IPS-11a (cell line): ENCODE measurements around the gene ATP5PO.

Experiments
- H3K4me3 ChIP-seq: one replicate; pipeline ENCODE4 v1.5.1; 2013; ENCODE audit warnings: low read depth, low read length, control low read depth

ATP5PO gene

DNA sequence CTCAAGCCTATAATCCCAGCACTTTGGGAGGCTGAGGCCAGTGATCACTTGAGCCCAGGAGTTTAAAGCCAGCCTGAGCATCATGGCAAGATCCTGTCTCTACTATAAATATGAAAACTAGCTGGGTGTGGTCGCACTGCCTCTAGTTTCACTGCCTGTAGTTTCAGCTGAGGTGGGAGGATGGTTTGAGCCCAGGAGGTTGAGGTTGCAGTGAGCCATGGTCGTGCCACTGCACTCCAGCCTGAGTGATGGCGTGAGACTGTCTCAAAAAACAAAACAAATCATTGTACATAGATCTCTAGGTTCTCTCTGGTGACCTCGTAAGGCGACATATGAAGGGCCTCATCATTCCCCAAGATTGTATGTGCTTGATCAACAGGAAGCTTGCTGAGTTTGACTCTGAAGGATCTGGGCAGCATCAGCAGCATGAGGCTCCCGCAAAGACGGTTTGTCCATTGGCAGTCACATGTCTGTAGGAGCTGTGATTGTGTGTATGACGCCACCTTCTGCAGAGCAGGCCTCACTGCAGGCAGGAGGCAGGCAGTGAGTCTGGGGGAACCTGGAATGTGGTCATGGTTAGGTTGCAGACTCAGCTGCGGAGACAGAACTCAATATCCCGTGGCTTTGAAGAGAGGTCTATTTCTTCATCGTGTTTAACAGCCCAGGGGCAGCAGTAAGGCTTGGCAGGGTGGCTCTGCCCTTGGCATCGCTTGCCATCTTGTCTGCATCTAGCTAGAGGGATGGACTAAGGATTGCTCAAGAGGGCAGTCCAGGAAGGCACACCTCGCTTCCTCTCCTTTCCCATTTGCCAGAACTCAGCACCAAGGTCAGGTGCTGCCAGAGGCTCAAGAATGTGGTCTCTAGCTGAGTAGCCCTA lies 14.0 kb downstream of the ATP5PO start:
- no peak overlapping the region for H3K4me3 ChIP-seq

GRCh38 chr21:33899199-33899598 lies 16.4 kb downstream of the ATP5PO start:
- no peak overlapping the region for H3K4me3 ChIP-seq

GRCh38 chr21:33898586-33898985 lies 17.0 kb downstream of the ATP5PO start:
- H3K4me3 ChIP-seq: no peak overlapping the region

DNA sequence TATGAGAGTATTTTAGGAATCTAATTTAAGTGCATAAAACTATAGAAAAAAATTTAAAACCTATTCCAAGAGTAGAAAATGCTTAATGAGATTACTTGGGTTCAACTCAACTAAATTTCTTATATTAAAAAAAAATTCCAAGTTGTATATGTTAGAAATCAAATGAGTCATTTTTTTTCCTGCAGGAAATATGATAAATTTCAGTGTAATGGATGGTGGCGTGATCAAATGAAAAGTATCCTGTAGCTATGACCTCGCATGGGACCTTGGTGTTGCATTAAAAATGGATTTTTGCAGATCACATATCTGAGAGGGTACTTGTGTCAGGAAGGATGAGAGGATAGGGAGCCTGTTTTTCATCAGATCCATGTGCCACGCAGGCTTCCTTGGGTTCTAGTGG lies 17.9 kb downstream of the ATP5PO start:
- H3K4me3 ChIP-seq: no peak overlapping the region

GRCh38 chr21:33897098-33897497 lies 18.5 kb downstream of the ATP5PO start:
- H3K4me3 ChIP-seq: no peak overlapping the region

DNA sequence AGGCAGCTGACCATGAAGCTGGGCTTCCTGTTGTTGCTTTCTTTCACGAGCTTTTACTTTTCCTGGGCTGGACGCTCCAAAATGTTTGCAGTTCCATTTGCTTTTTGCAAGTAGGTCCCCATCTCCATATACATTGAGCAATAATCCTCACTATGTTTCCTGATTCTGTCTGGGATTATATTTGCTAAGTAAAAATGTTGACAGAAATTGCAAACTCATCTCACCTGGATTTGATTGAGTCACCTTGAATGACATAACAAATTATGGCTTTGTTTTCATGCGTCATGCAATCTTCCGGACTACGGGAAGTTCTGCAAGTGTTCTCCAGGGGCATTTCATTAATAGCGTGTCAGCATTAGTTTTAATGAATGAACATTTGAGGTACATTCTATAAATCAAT lies 18.9 kb downstream of the ATP5PO start:
- H3K4me3 ChIP-seq: no peak overlapping the region

DNA sequence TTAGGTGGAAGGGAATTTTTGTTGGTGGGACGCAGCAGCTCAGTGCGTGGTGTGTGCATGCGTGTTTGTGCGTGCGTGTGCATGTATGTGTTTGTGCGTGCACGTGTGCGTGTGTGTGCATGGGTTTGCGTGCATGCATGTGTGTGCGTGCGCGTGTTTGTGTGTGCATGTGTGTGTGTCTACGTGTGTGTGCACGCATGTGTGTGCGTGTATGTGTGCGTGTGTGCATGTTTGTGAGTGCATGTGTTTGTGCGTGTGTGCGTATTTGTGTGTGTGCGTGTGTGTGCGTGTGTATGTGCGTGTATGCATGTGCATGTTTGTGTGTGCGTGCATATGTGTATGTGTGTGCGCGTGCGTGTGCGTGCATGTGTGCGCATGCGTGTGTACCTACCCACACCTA lies 20.2 kb downstream of the ATP5PO start:
- H3K4me3 ChIP-seq: no peak overlapping the region

DNA sequence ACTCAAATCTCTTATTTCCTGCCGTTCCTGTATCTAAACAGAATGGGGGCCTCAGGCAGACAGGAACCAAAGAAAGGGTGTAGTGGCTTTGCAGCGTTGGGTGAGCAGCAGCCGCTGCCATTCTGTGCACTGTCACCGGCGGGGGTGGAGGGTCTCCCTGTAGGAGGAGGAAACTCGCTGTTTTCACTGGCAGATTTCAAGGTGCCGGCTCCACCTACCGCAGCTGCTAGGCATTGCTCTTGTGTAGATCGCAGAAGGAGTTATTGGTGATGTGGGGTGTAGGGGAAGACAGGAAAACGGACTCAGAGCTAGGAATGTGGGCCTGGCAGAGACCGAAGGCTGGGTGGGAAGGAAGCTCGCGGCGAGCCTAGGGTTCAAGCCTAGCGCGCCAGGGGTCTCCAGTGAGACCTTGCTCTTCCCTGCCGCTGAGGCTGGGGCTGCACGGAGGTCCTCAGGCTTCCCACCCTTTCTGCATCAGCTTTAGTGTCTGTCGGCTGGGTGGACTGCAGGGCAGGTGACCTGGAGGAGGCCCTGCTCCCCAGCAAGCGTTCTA lies 20.8 kb downstream of the ATP5PO start:
- H3K4me3 ChIP-seq: no peak overlapping the region

GRCh38 chr21:33893917-33894316 lies 21.7 kb downstream of the ATP5PO start:
- H3K4me3 ChIP-seq: no peak overlapping the region

GRCh38 chr21:33892853-33893252 lies 22.8 kb downstream of the ATP5PO start:
- H3K4me3 ChIP-seq: no peak overlapping the region

DNA sequence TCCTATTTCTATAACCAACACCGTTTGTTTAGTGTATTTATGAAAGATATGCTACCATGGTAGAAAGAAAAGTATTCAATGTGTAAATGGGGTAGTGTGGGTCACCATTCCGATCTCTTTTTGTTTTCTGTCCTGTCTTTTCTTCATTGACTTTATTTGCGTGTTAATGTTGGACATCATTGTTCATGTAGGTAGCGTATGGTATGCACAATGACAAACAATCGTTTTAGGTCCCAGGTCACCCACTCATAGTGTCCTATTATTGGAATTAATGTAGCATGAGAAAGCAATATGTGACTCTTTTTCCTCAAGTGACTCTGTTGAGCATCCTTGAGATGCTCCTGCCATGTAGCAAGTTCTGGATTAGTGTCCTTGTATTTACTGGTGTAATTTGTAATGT lies 25.4 kb downstream of the ATP5PO start:
- H3K4me3 ChIP-seq: no peak overlapping the region

DNA sequence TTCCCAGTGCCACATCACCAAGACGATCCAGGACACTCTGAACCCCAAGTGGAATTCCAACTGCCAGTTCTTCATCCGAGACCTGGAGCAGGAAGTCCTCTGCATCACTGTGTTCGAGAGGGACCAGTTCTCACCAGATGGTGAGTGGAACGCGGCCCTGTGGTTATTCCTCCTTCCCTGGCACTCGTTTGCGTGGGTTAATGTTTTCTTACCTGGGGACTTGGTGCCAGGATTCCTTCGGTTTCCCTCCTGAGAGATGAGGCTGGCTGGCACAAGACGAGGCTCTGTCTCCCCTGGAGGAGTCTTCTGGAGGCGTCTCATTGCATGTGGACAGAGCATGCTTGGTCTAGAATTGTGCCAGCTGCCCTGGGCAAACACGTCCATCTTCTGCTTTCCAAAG lies 29.3 kb downstream of the ATP5PO start:
- no peak overlapping the region for H3K4me3 ChIP-seq

- no peak overlapping the region for H3K4me3 ChIP-seq
Measured at GRCh38 chr21:33885172-33885514, 30.5 kb downstream of the ATP5PO start.

- no peak overlapping the region for H3K4me3 ChIP-seq
Measured at GRCh38 chr21:33884376-33885171, 31.0 kb downstream of the ATP5PO start.

GRCh38 chr21:33883118-33883517 lies 32.5 kb downstream of the ATP5PO start:
- no peak overlapping the region for H3K4me3 ChIP-seq

GRCh38 chr21:33881689-33882440 lies 33.7 kb downstream of the ATP5PO start:
- H3K4me3 ChIP-seq: no peak overlapping the region

DNA sequence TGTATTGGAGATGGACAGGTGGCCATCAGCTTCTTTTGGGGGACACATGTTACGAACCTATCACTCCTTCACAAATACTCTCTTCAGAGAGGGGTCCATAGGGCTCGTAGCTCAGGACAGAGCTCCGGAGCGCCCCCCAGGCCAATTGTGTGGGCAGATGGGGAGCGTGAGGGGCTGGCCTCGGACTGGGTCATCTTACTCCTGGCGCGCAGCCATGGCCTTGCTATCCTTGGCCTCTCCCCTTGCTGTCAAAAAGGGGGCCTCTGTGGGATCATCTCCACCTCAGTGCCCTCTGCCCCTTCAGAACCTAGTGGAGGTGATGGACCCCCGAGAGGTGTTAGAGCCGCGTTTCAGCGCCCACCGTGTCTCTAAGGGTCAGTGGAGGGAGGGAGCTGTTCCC lies 35.0 kb downstream of the ATP5PO start:
- no peak overlapping the region for H3K4me3 ChIP-seq

DNA sequence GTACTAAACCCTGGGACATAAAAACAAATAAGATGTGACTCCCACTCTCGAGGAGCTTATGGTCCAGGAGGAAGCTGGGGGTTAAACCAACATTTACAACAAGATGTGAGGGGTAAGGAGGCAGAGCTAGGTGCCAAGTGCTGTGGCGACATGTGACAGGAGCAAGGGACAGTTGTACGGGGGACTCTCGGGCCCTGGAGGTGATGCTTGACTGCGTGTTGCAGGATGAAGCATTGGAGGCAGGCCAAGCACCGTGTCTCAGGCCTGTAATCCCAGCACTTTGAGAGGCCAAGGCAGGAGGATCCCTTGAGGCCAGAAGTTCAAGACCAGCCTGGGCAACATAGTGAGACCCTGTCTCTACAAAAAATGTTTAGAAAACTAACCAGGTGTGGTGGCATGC lies 36.8 kb downstream of the ATP5PO start:
- H3K4me3 ChIP-seq: no peak overlapping the region

- H3K4me3 ChIP-seq: no peak overlapping the region
Measured at GRCh38 chr21:33875026-33875695, 40.4 kb downstream of the ATP5PO start.

- no peak overlapping the region for H3K4me3 ChIP-seq
Measured at GRCh38 chr21:33874161-33874560, 41.4 kb downstream of the ATP5PO start.
